ENCODE results near the gene HEATR9. TPM values are rescaled to one million over a fixed set of nuclear protein-coding genes. Genes with fewer than 3 reads are reported as not detected.

HEATR9 gene
- total and polyA plus RNA-seq, 2 of the 13 experiments (the other 11 are each of a cell fraction or from before 2014, with no cell fraction given): not detected

DNA sequence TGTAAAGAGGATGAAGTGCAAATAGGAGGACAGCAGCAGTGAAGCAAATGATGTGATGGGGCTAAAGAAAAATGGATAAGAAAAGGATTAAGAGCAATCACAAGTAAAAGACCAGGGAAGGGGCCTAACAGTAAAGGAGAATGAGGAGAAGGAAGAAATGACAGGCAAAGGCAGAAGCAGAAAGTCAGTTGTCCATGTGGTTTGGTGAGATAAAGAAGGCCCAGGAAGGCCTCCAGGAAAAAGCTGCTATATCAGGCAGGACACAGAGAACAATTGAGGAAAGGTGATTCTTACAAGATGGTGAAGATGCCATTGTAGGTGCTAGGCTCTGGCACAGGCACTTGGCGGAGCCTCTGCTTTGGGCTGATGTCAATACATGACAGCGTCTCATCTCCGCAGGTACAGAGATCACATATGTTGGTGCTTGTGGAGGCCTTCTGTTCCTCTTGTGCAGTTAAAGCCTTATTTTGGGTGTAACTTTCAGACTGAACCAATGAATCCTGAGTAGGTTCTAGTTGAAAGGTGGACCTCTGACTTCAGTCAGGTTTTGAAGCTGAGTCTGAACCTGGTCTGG is 43.7 kb upstream of the HEATR9 start:
- ATAC-seq (no peak), FAIRE-seq (no peak), DNase-seq (ENCODE audit: low spot score) (no peak)
- H3K4me2 ChIP-seq (ENCODE audit: low read depth, low read length): no peak overlapping the region
- intact Hi-C loops (cut with micrococcal nuclease; ENCODE audit: unreplicated experiment) (no loop called here), in situ Hi-C loops (cut with HindIII; ENCODE audit: extremely low pct_ligation_motif_present, low pct_unique_long_range_greater_than_20kb) (no loop called here)
- WGBS (ENCODE audit: low lambda C conversion rate): no CpG with 5 or more reads among the region's 3 CpGs
- no peak overlapping the region for H3K9ac ChIP-seq (ENCODE audit: insufficient read depth, low read depth, low read length)
- TF ChIP-seq MXD4 (CRISPR knock-in tag; IDR thresholded peaks at IDR 0.05): no peak
- TF ChIP-seq ZIK1 (CRISPR knock-in tag; IDR thresholded peaks at IDR 0.05; ENCODE audit: borderline replicate concordance, low read depth): no peak
- no peaks in the 10 kb centered on the region for H3K79me2 ChIP-seq (ENCODE audit: insufficient read depth, low read length)
- ChIA-PET CTCF (ENCODE audit: low intra/inter-chr PET ratio, low total read pairs) (no interaction called here), POLR2A (no interaction called here)
- BruUV-seq (replicated peaks): no TSS peak
- no peak overlapping the region for H2AFZ ChIP-seq (ENCODE audit: low read length)
- no peaks in the 10 kb centered on the region for H3K9me3 ChIP-seq (ENCODE audit: low read length)
- no peak overlapping the region for H3K27ac ChIP-seq (ENCODE audit: extremely low read length, insufficient read depth, low read length)
- no peaks in the 10 kb centered on the region for H3K27me3 ChIP-seq (ENCODE audit: control insufficient read depth in 1 of 2, insufficient read depth in 2 of 2, low read length in 2 of 2)
- H3K4me3 ChIP-seq (replicated peaks in 1 of 3; ENCODE audit: insufficient read depth in 1 of 3, low read depth in 2 of 3, low read length in 3 of 3): no peak overlapping the region
- no peaks in the 10 kb centered on the region for H4K20me1 ChIP-seq (ENCODE audit: insufficient read depth, low read length)
- H3K36me3 ChIP-seq (replicated peaks in 1 of 2; ENCODE audit: control insufficient read depth in 1 of 2, insufficient read depth in 2 of 2, low read length in 2 of 2): no peaks in the 10 kb centered on the region
- H3K4me1 ChIP-seq (ENCODE audit: insufficient read depth, low read length): peaks cover 35% of the 10 kb centered on the region

DNA sequence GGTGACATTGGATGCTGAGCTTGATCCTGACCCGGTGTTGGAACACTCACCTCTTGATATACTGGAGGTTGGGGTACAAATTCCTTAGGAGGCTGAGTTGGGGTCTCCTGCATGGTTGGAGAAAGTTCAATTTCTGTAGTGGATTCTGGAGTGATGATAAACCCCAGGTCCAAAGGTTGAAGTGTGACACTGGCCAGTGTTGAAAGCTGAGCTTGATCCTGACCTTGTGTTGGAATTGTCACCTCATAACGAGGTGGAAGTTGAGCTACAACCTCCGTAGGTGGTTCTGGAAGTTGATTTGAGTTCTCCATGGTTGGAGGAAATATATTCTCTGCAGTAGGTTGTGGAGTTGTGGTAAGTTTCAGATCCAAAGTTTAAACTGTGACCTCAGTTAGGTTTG is 40.7 kb upstream of the HEATR9 start:
- Histone ChIP-seq H3K36me3 (replicated peaks in 1 of 2; ENCODE audit: control insufficient read depth in 1 of 2, insufficient read depth in 2 of 2, low read length in 2 of 2) (no peaks in the 10 kb centered on the region), H4K20me1 (ENCODE audit: insufficient read depth, low read length) (no peaks in the 10 kb centered on the region), H3K79me2 (ENCODE audit: insufficient read depth, low read length) (no peaks in the 10 kb centered on the region), H3K9me3 (ENCODE audit: low read length) (no peaks in the 10 kb centered on the region), H3K4me3 (replicated peaks in 1 of 3; ENCODE audit: insufficient read depth in 1 of 3, low read depth in 2 of 3, low read length in 3 of 3) (no peak overlapping the region), H3K27me3 (ENCODE audit: control insufficient read depth in 1 of 2, insufficient read depth in 2 of 2, low read length in 2 of 2) (no peaks in the 10 kb centered on the region), H3K9ac (ENCODE audit: insufficient read depth, low read depth, low read length) (no peak overlapping the region), H2AFZ (ENCODE audit: low read length) (no peak overlapping the region), H3K4me1 (ENCODE audit: insufficient read depth, low read length) (peaks cover 24% of the 10 kb centered on the region), H3K27ac (ENCODE audit: extremely low read length, insufficient read depth, low read length) (no peak overlapping the region), H3K4me2 (ENCODE audit: low read depth, low read length) (no peak overlapping the region)
- intact Hi-C loops (cut with micrococcal nuclease; ENCODE audit: unreplicated experiment) (no loop called here), in situ Hi-C loops (cut with HindIII; ENCODE audit: extremely low pct_ligation_motif_present, low pct_unique_long_range_greater_than_20kb) (no loop called here)
- BruUV-seq (replicated peaks): no TSS peak
- CTCF ChIA-PET (ENCODE audit: low intra/inter-chr PET ratio, low total read pairs): no interaction called here
- ATAC-seq: no peak
- no peak for FAIRE-seq
- POLR2A ChIA-PET: no interaction called here
- TF ChIP-seq NAIF1 (CRISPR knock-in tag; IDR thresholded peaks at IDR 0.05; ENCODE audit: borderline replicate concordance): no peak
- TF ChIP-seq ZNF660 (CRISPR knock-in tag; IDR thresholded peaks at IDR 0.05; ENCODE audit: borderline replicate concordance, low read depth): no peak
- no peak for TF ChIP-seq PAF1 (CRISPR knock-in tag; IDR thresholded peaks at IDR 0.05)
- TF ChIP-seq HNF4A (CRISPR knock-in tag; IDR thresholded peaks at IDR 0.05): 0 out of 2 replicates have a peak, but pooled peaks have one; percentile 10
- TF ChIP-seq SRY (CRISPR knock-in tag; IDR thresholded peaks at IDR 0.05): no peak
- TF ChIP-seq, protein P1, sequence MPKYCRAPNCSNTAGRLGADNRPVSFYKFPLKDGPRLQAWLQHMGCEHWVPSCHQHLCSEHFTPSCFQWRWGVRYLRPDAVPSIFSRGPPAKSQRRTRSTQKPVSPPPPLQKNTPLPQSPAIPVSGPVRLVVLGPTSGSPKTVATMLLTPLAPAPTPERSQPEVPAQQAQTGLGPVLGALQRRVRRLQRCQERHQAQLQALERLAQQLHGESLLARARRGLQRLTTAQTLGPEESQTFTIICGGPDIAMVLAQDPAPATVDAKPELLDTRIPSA (CRISPR knock-in tag; IDR thresholded peaks at IDR 0.05; ENCODE audit: borderline replicate concordance): no peak
- no peak for TF ChIP-seq ZNF143 (CRISPR knock-in tag; IDR thresholded peaks at IDR 0.05)
- TF ChIP-seq EED (CRISPR knock-in tag; IDR thresholded peaks at IDR 0.05): no peak
- WGBS (ENCODE audit: low lambda C conversion rate): 28% methylated on average over 3 of the region's 3 CpGs
- DNase-seq (ENCODE audit: low spot score): no peak

Data from HepG2 (cell line).